IMR-90 (cell line): Measurements from ENCODE around the gene ATF5. TPM values are rescaled to one million over a fixed set of nuclear protein-coding genes. Genes with fewer than 3 reads are reported as not detected.

ENCODE experiments used
- ATAC-seq: fragments of 200-7000 bp; cut with Tn5 transposase; 2 replicates; pipeline ENCODE4 v1.9.1; 2020; ENCODE audit warnings: low read depth, mild to moderate bottlenecking, moderate library complexity
- BruUV-seq: library from RNA; stranded (reverse); fragments of 400-500 nt; replicated peaks from 2 replicates; lab custom pipeline; 2021; lab: Mats Ljungman, UMichigan
- CTCF ChIA-PET: fragments of 300-600 bp; formaldehyde crosslinking; extraction: SDS; loops from one replicate; lab custom pipeline; 2021; ENCODE audit warnings: antibody characterized with exemption; lab: Yijun Ruan, JAX
- POLR2A ChIA-PET: fragments of 300-600 bp; sonication (Branson Sonifier 250); formaldehyde crosslinking; loops from one replicate; lab custom pipeline; 2022; ENCODE audit warnings: antibody characterized with exemption; ENCODE audit not compliant: unreplicated experiment; lab: Charles Lee
- DNase-seq: peaks from one replicate; pipeline ENCODE4 v3.0.0; 2013
- H2AFZ ChIP-seq: replicated peaks from 2 replicates; pipeline ENCODE3; 2013; ENCODE audit warnings: low read length, mild to moderate bottlenecking; ENCODE audit not compliant: poor library complexity
- H2AK5ac ChIP-seq: 2 replicates; pipeline ENCODE4 v1.6.1; 2013; ENCODE audit warnings: low read depth, low read length, inconsistent platforms
- H2AK9ac ChIP-seq: replicated peaks from 2 replicates; pipeline ENCODE3; 2013; ENCODE audit warnings: mild to moderate bottlenecking, low read depth, low read length, moderate library complexity; ENCODE audit not compliant: poor library complexity
- H2BK120ac ChIP-seq: 2 replicates; pipeline ENCODE4 v1.6.1; 2013; ENCODE audit warnings: low read depth, low read length, inconsistent platforms
- H2BK15ac ChIP-seq: 3 replicates; pipeline ENCODE4 v1.6.1; 2013; ENCODE audit warnings: low read depth, low read length, inconsistent platforms
- H2BK20ac ChIP-seq: 2 replicates; pipeline ENCODE4 v1.6.1; 2013; ENCODE audit warnings: low read depth, mild to moderate bottlenecking, inconsistent platforms, low read length, moderate library complexity
- H2BK5ac ChIP-seq: 2 replicates; pipeline ENCODE4 v1.6.1; 2013; ENCODE audit warnings: mild to moderate bottlenecking, low read depth, low read length, inconsistent platforms; ENCODE audit not compliant: poor library complexity, severe bottlenecking
- H3K14ac ChIP-seq: replicated peaks from 2 replicates; pipeline ENCODE4 v1.6.1; 2013; ENCODE audit warnings: low read depth, low read length, inconsistent platforms
- H3K18ac ChIP-seq: 2 replicates; pipeline ENCODE4 v1.6.1; 2013; ENCODE audit warnings: low read depth, low read length, control low read depth
- H3K23ac ChIP-seq: 2 replicates; pipeline ENCODE4 v1.6.1; 2013; ENCODE audit warnings: low read depth, low read length, inconsistent platforms
- H3K27ac ChIP-seq: 2 replicates; pipeline ENCODE4 v1.5.1; 2013; ENCODE audit warnings: mild to moderate bottlenecking, control low read depth, low read length; ENCODE audit not compliant: insufficient read depth
- H3K27me3 ChIP-seq: 2 replicates; pipeline ENCODE4 v1.6.1; 2013; ENCODE audit warnings: low read length; ENCODE audit not compliant: control insufficient read depth, insufficient read depth
- H3K36me3 ChIP-seq: 2 replicates; pipeline ENCODE4 v1.6.1; 2013; ENCODE audit warnings: low read length, mixed read lengths; ENCODE audit not compliant: control insufficient read depth, insufficient read depth
- H3K4ac ChIP-seq: 2 replicates; pipeline ENCODE4 v1.6.1; 2013; ENCODE audit warnings: low read depth, low read length, inconsistent platforms
- H3K4me1 ChIP-seq: 2 replicates; pipeline ENCODE4 v1.6.1; 2013; ENCODE audit warnings: low read length, mixed read lengths; ENCODE audit not compliant: control insufficient read depth, insufficient read depth
- H3K4me2 ChIP-seq: 2 replicates; pipeline ENCODE4 v1.6.1; 2013; ENCODE audit warnings: low read depth, mild to moderate bottlenecking, control low read depth, low read length, moderate library complexity
- H3K4me3 ChIP-seq: 2 replicates; pipeline ENCODE4 v1.5.1; 2013; ENCODE audit warnings: low read depth, mild to moderate bottlenecking, control low read depth, low read length, moderate library complexity; ENCODE audit not compliant: insufficient read depth
- H3K56ac ChIP-seq: 2 replicates; pipeline ENCODE4 v1.6.1; 2013; ENCODE audit warnings: low read length, inconsistent platforms; ENCODE audit not compliant: insufficient read depth; ENCODE audit errors: extremely low read depth
- H3K79me1 ChIP-seq, 2 experiments: 2 replicates each; pipeline ENCODE4 v1.6.1; 2013; ENCODE audit warnings: low read length in 2 of 2, inconsistent platforms in 1 of 2, low read depth in 1 of 2
- H3K9ac ChIP-seq: 2 replicates; pipeline ENCODE4 v1.6.1; 2013; ENCODE audit warnings: low read depth, low read length, control low read depth
- H3K9me1 ChIP-seq: 2 replicates; pipeline ENCODE4 v1.6.1; 2013; ENCODE audit warnings: low read length, inconsistent platforms; ENCODE audit not compliant: insufficient read depth
- H3K9me3 ChIP-seq: 2 replicates; pipeline ENCODE4 v1.6.1; 2013; ENCODE audit warnings: low read length; ENCODE audit not compliant: control insufficient read depth, insufficient read depth
- H4K20me1 ChIP-seq: 2 replicates; pipeline ENCODE4 v1.6.1; 2013; ENCODE audit warnings: low read length, inconsistent platforms; ENCODE audit not compliant: insufficient read depth
- H4K5ac ChIP-seq: 2 replicates; pipeline ENCODE4 v1.6.1; 2013; ENCODE audit warnings: mild to moderate bottlenecking, low read depth, low read length, control low read depth
- H4K8ac ChIP-seq, 2 experiments: 2 replicates each; pipeline ENCODE4 v1.6.1; 2013; ENCODE audit warnings: low read depth in 2 of 2, low read length in 2 of 2, control low read depth in 1 of 2, inconsistent platforms in 1 of 2
- H4K91ac ChIP-seq: 2 replicates; pipeline ENCODE4 v1.6.1; 2013; ENCODE audit warnings: low read depth, low read length, inconsistent platforms; ENCODE audit not compliant: insufficient read depth
- MXI1 ChIP-seq: IDR thresholded peaks from 2 replicates; pipeline ENCODE4 v1.6.1; 2012; ENCODE audit warnings: low read depth, mild to moderate bottlenecking, low read length, moderate library complexity, borderline replicate concordance
- RAD21 ChIP-seq: IDR thresholded peaks from 2 replicates; pipeline ENCODE4 v1.6.1; 2012; ENCODE audit warnings: low read length, improper control_type of control experiment
- RFX5 ChIP-seq: IDR thresholded peaks from 2 replicates; pipeline ENCODE4 v1.8.0; 2012; ENCODE audit warnings: low read depth, mild to moderate bottlenecking, low read length, moderate library complexity
- WGBS, 2 experiments: methylation state at CpG; one replicate each; pipeline versions ENCODE4 v1.1.5 to v1.1.7; 2013; ENCODE audit warnings: missing lambda C conversion rate in 2 of 2; ENCODE audit not compliant: insufficient read length in 1 of 2; ENCODE audit errors: extremely low coverage in 2 of 2; 5-methylcytosine and 5-hydroxymethylcytosine counted together
- dilution Hi-C: fragments of 300-500 bp; cut with HindIII; formaldehyde crosslinking; loops from one replicate; pipeline ENCODE4 v1.14.3; 2018; ENCODE audit warnings: low sequenced_read_pairs; ENCODE audit not compliant: unreplicated experiment
- in situ Hi-C: fragments of 300-500 bp; cut with MboI; formaldehyde crosslinking; loops from 3 replicates; pipeline ENCODE4 v1.14.3; 2019; ENCODE audit warnings: low sequenced_read_pairs, inconsistent platforms, mixed read lengths
- intact Hi-C: fragments of 100-400 bp; cut with micrococcal nuclease; formaldehyde crosslinking; loops from 2 replicates; pipeline ENCODE4 v1.10.0; 2022
- polyA plus RNA-seq, 3 experiments: library from polyadenylated mRNA; depleted of rRNA; stranded (reverse); fragments of >200 nt; gene quantifications; 2 replicates each; pipeline ENCODE4 v1.2.3, GENCODE V29; 2012; ENCODE audit warnings: low replicate concordance in 1 of 3
- total RNA-seq: library from RNA; depleted of rRNA; stranded (reverse); fragments of >200 nt; gene quantifications from 2 replicates; pipeline ENCODE4 v1.2.3, GENCODE V29; 2012

ATF5 gene
- total and polyA plus RNA-seq, 2 of the 4 experiments (the other 2 are of a cell fraction) = 2.7 to 15.7 TPM

GRCh38 chr19:49908480-49909420 is 20.3 kb upstream of the ATF5 start:
- intact Hi-C loops (no loop called here), in situ Hi-C loops (no loop called here), dilution Hi-C loops (no loop called here)
- DNase-seq (no peak), ATAC-seq (no peak)
- H3K4me3 ChIP-seq = no peak overlapping the region
- peaks cover 3% of the 10 kb centered on the region for H3K4me1 ChIP-seq
- peaks cover 28% of the 10 kb centered on the region for H4K20me1 ChIP-seq
- H3K36me3 ChIP-seq = peaks cover 47% of the 10 kb centered on the region
- H3K14ac ChIP-seq = no peak overlapping the region
- no peak overlapping the region for H2AK9ac ChIP-seq
- H2BK120ac ChIP-seq = no peak overlapping the region
- H4K8ac ChIP-seq = no peak overlapping the region
- H2BK5ac ChIP-seq = no peak overlapping the region
- no peak overlapping the region for H4K5ac ChIP-seq
- no peak overlapping the region for H4K91ac ChIP-seq
- BruUV-seq = no TSS peak
- POLR2A ChIA-PET = no interaction called here
- no peak overlapping the region for H3K23ac ChIP-seq
- TF ChIP-seq RFX5 (no peak), RAD21 (no peak), MXI1 (no peak)
- no peak overlapping the region for H2AK5ac ChIP-seq
- no peak overlapping the region for H2BK15ac ChIP-seq
- peaks cover 12% of the 10 kb centered on the region; the same call in 1 of the 2 replicates for H3K9me1 ChIP-seq
- peaks cover 7 to 67% of the 10 kb centered on the region in 2 experiments; a peak in 3 of 4 replicates for H3K79me1 ChIP-seq
- no peak overlapping the region for H2BK20ac ChIP-seq
- H3K27me3 ChIP-seq = no peaks in the 10 kb centered on the region
- H3K9ac ChIP-seq = no peak overlapping the region
- H3K56ac ChIP-seq = no peak overlapping the region
- no peak overlapping the region for H3K4ac ChIP-seq
- 96% methylated on average over 30 of the region's 37 CpGs; no CpG with 5 or more reads in 1 of the 2 experiments for WGBS, 2 experiments
- no peak overlapping the region for H3K18ac ChIP-seq
- CTCF ChIA-PET = no interaction called here
- H3K27ac ChIP-seq = no peak overlapping the region
- H2AFZ ChIP-seq = no peak overlapping the region
- no peaks in the 10 kb centered on the region for H3K9me3 ChIP-seq
- no peak overlapping the region for H3K4me2 ChIP-seq
